ENCODE results near the gene GON4L.
"Not testable (repeated sequence)": the region's sequence is repeated elsewhere in the genome, so short reads cannot be mapped to it uniquely, and the experiment has no call there.

DNA sequence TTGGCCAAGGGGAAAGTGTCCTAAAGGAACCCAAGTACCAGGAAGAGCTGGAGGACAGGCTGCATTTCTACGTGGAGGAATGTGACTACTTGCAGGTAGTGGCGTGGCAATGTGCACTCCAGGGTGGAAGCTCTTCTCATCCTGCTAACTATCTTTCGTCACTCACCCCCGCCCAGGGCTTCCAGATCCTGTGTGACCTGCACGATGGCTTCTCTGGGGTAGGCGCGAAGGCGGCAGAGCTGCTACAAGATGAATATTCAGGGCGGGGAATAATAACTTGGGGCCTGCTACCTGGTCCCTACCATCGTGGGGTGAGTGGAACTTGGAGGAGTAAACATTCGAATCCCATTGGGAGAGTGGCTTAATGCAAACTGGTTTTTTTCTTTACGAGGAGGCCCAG is 109.4 kb downstream of the GON4L start:
- not testable (repeated sequence) for TF ChIP-seq EZH2 (IDR thresholded peaks at IDR 0.05; ENCODE audit: low read length, unreplicated experiment); EZH2phosphoT487 (IDR thresholded peaks at IDR 0.05; ENCODE audit: borderline replicate concordance, low read length)
- TF ChIP-seq, protein P1, sequence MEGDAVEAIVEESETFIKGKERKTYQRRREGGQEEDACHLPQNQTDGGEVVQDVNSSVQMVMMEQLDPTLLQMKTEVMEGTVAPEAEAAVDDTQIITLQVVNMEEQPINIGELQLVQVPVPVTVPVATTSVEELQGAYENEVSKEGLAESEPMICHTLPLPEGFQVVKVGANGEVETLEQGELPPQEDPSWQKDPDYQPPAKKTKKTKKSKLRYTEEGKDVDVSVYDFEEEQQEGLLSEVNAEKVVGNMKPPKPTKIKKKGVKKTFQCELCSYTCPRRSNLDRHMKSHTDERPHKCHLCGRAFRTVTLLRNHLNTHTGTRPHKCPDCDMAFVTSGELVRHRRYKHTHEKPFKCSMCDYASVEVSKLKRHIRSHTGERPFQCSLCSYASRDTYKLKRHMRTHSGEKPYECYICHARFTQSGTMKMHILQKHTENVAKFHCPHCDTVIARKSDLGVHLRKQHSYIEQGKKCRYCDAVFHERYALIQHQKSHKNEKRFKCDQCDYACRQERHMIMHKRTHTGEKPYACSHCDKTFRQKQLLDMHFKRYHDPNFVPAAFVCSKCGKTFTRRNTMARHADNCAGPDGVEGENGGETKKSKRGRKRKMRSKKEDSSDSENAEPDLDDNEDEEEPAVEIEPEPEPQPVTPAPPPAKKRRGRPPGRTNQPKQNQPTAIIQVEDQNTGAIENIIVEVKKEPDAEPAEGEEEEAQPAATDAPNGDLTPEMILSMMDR (conservative IDR thresholded peaks at IDR 0.05; ENCODE audit: low read depth, low read length), result not testable (repeated sequence)

Data from PC-3 (cell line).